SW480 (cell line): ENCODE measurements around the gene CD200.
"Not testable (repeated sequence)": the region's sequence is repeated elsewhere in the genome, so short reads cannot be mapped to it uniquely, and the experiment has no call there.

Experiments
- DNase-seq: peaks from one replicate; pipeline ENCODE4 v3.0.0-alpha.2; 2016; ENCODE audit warnings: low spot score

The CD200 gene

GRCh38 chr3:112360561-112360960, 27.6 kb downstream of the CD200 start:
- no peak for DNase-seq

GRCh38 chr3:112362221-112362620, 29.3 kb downstream of the CD200 start:
- DNase-seq, result no peak

- DNase-seq, result no peak
Observed at GRCh38 chr3:112364291-112364690, 31.3 kb downstream of the CD200 start.

GRCh38 chr3:112365035-112365434, 32.1 kb downstream of the CD200 start:
- no peak for DNase-seq

- DNase-seq, result no peak
Observed at GRCh38 chr3:112365636-112366035, 32.7 kb downstream of the CD200 start.

GRCh38 chr3:112366522-112366921, 33.6 kb downstream of the CD200 start:
- DNase-seq, result no peak

- DNase-seq, result no peak
Observed at GRCh38 chr3:112371569-112371968, 38.6 kb downstream of the CD200 start.

GRCh38 chr3:112372396-112372795, 39.4 kb downstream of the CD200 start:
- no peak for DNase-seq

GRCh38 chr3:112373476-112373875, 40.5 kb downstream of the CD200 start:
- no peak for DNase-seq

- DNase-seq, result no peak
Observed at GRCh38 chr3:112373924-112374323, 41.0 kb downstream of the CD200 start.

- no peak for DNase-seq
Observed at GRCh38 chr3:112374333-112374734, 41.4 kb downstream of the CD200 start.

GRCh38 chr3:112375117-112375516, 42.2 kb downstream of the CD200 start:
- DNase-seq, result no peak

GRCh38 chr3:112376241-112376911, 43.4 kb downstream of the CD200 start:
- DNase-seq, result no peak

GRCh38 chr3:112376992-112377391, 44.0 kb downstream of the CD200 start:
- DNase-seq, result no peak

- no peak for DNase-seq
Observed at GRCh38 chr3:112377568-112378071, 44.7 kb downstream of the CD200 start.

GRCh38 chr3:112378347-112378746, 45.4 kb downstream of the CD200 start:
- not testable (repeated sequence) for DNase-seq

- no peak for DNase-seq
Observed at GRCh38 chr3:112379020-112379690, 46.2 kb downstream of the CD200 start.

- no peak for DNase-seq
Observed at GRCh38 chr3:112381673-112382542, 49.0 kb downstream of the CD200 start.

GRCh38 chr3:112382543-112383160, 49.7 kb downstream of the CD200 start:
- no peak for DNase-seq

GRCh38 chr3:112384769-112385168, 51.8 kb downstream of the CD200 start:
- no peak for DNase-seq

- DNase-seq, result no peak
Observed at GRCh38 chr3:112388972-112389371, 56.0 kb downstream of the CD200 start.

- DNase-seq, result no peak
Observed at GRCh38 chr3:112389961-112390360, 57.0 kb downstream of the CD200 start.
